Kidney (tissue), 14 donors: ENCODE results near the gene MDM1. TPM values are rescaled to one million over a fixed set of nuclear protein-coding genes. Genes with fewer than 3 reads are reported as not detected.

Experiments used
- DNase-seq, 5 donors: peaks; one replicate each; pipeline ENCODE4 v3.0.0-alpha.2; 2013 to 2020
- FAIRE-seq: peaks from 2 replicates; lab custom pipeline; 2012; peaks lifted over from hg19 to GRCh38; lab: Jason Lieb, UNC
- H3K27ac ChIP-seq, 2 donors: one replicate each; pipeline ENCODE4 v1.7.0; 2013; ENCODE audit warnings: low read depth in 2 of 2, low read length in 2 of 2, inconsistent platforms in 1 of 2
- H3K27me3 ChIP-seq: one replicate; pipeline ENCODE4 v1.7.1; 2013; ENCODE audit warnings: low read length, inconsistent platforms; ENCODE audit not compliant: control insufficient read depth, insufficient read depth
- H3K36me3 ChIP-seq, 3 donors: one replicate each; pipeline versions ENCODE4 v1.7.0 to v1.7.1; 2013; ENCODE audit warnings: low read length in 3 of 3, control low read depth in 1 of 3, inconsistent platforms in 1 of 3; ENCODE audit not compliant: insufficient read depth in 3 of 3, control insufficient read depth in 2 of 3
- H3K4me1 ChIP-seq, 3 donors: one replicate each; pipeline versions ENCODE4 v1.7.0 to v1.7.1; 2013; ENCODE audit warnings: low read length in 3 of 3, inconsistent platforms in 1 of 3, low read depth in 1 of 3; ENCODE audit not compliant: control insufficient read depth in 2 of 3, insufficient read depth in 2 of 3
- H3K4me3 ChIP-seq, 3 donors: one replicate each; pipeline versions ENCODE4 v1.7.0 to v1.8.1; 2013; ENCODE audit warnings: low read length in 3 of 3, control low read depth in 1 of 3, inconsistent platforms in 1 of 3
- H3K9ac ChIP-seq, 3 donors: one replicate each; pipeline versions ENCODE4 v1.7.0 to v1.7.1; 2013; ENCODE audit warnings: low read length in 3 of 3, control low read depth in 1 of 3, inconsistent platforms in 1 of 3
- H3K9me3 ChIP-seq, 3 donors: one replicate each; pipeline versions ENCODE4 v1.7.0 to v1.7.1; 2013; ENCODE audit warnings: low read length in 3 of 3, control low read depth in 1 of 3, inconsistent platforms in 1 of 3; ENCODE audit not compliant: control insufficient read depth in 2 of 3, insufficient read depth in 1 of 3
- CTCF ChIP-seq: IDR thresholded peaks from 3 replicates; pipeline ENCODE4 v1.5.1; 2012; ENCODE audit warnings: mild to moderate bottlenecking, moderate library complexity, borderline replicate concordance; ENCODE audit not compliant: insufficient read depth; ENCODE audit errors: extremely low read depth
- intact Hi-C: fragments of 100-400 bp; cut with DNase I; formaldehyde crosslinking; loops from one replicate; pipeline ENCODE4 v1.11.1; 2022
- polyA plus RNA-seq: library from polyadenylated mRNA; stranded (reverse); fragments of 350-450 nt; fragmentation: Illumina TruSeq; extraction: RNeasy Lipid Tissue Mini Kit (QIAGEN cat#74804); gene quantifications from one replicate; pipeline ENCODE4 v1.2.3, GENCODE V29; 2014; ENCODE audit warnings: low read depth, low replicate concordance; ENCODE audit not compliant: insufficient read depth
- total RNA-seq: library from RNA; stranded (reverse); fragmentation: NEBNext Ultra II Directional; extraction: Animal tissue kit (Norgen Biotek cat#: 25700); gene quantifications from one replicate; pipeline ENCODE4 v1.2.1, GENCODE V29; 2021
- donor health status: control.
- donor health status: control.
- donor health status: control.
- donor health status: control.
- donor health status: control.
- donor health status: DM: yes; HTN: yes; CAD: no.
- donor health status: Normal renal cell carcinoma (clear cell type).

MDM1 gene
- total and polyA plus RNA-seq, 2 donors from 2014 or later, result 8.9 to 14.1 TPM

- H3K9ac ChIP-seq, result no peak overlapping the region
- no peak for TF ChIP-seq CTCF
- no peak for FAIRE-seq
- H3K27me3 ChIP-seq, result no peaks in the 10 kb centered on the region
- intact Hi-C loops, result no loop called here
- peaks cover 0 to 1% (median 0%) of the 10 kb centered on the region in 3 donors for H3K36me3 ChIP-seq
- DNase-seq, result no peak
- no peak overlapping the region for H3K4me3 ChIP-seq
- H3K9me3 ChIP-seq, result no peaks in the 10 kb centered on the region
- no peak overlapping the region for H3K27ac ChIP-seq
- H3K4me1 ChIP-seq, result no peaks in the 10 kb centered on the region
Measured at GRCh38 chr12:68321140-68321539, 11.0 kb downstream of the MDM1 start.

- no peak for TF ChIP-seq CTCF
- FAIRE-seq, result no peak
- Histone ChIP-seq H3K27me3 (no peaks in the 10 kb centered on the region), H3K27ac (no peak overlapping the region), H3K9me3 (no peaks in the 10 kb centered on the region), H3K9ac (no peak overlapping the region), H3K4me1 (no peaks in the 10 kb centered on the region), H3K4me3 (no peak overlapping the region), H3K36me3 (no peaks in the 10 kb centered on the region)
- intact Hi-C loops, result no loop called here
- DNase-seq, result peak in 2 of 5 donors; percentile 25 to 55
Measured at GRCh38 chr12:68319988-68320623, 12.1 kb downstream of the MDM1 start.

GRCh38 chr12:68317047-68317667, 15.0 kb downstream of the MDM1 start:
- intact Hi-C loops, result no loop called here
- FAIRE-seq (peak; percentile 98), DNase-seq (peak in 2 of 5 donors; percentile 46 to 78)
- no peaks in the 10 kb centered on the region for H3K9me3 ChIP-seq
- peaks cover 9 to 10% (median 10%) of the 10 kb centered on the region in 3 donors for H3K36me3 ChIP-seq
- no peak overlapping the region for H3K4me3 ChIP-seq
- H3K27me3 ChIP-seq, result no peaks in the 10 kb centered on the region
- no peak overlapping the region for H3K27ac ChIP-seq
- no peaks in the 10 kb centered on the region for H3K4me1 ChIP-seq
- TF ChIP-seq CTCF, result peak; percentile 50
- no peak overlapping the region for H3K9ac ChIP-seq
